K562 (cell line): ENCODE data around the gene KIF26A.

Experiments used
- ESRRB ChIP-seq: fragments of 250-450 bp; sonication (Bioruptor Pico); IDR thresholded peaks from 2 replicates; pipeline ENCODE4 v1.5.0; 2020; ENCODE audit warnings: mild to moderate bottlenecking, moderate library complexity, borderline replicate concordance
- JUN ChIP-seq, 2 experiments: sonication (generic) in 1 of 2; formaldehyde crosslinking in 1 of 2; IDR thresholded peaks; 2 replicates each; pipeline versions ENCODE4 v1.6.1 to v1.8.0; 2012 to 2022; ENCODE audit warnings: borderline replicate concordance in 2 of 2, mild to moderate bottlenecking in 2 of 2, improper control_type of control experiment in 1 of 2, low read depth in 1 of 2, low read length in 1 of 2, missing genetic modification reagents in 1 of 2
- ZNF551 ChIP-seq: fragments of 250-450 bp; sonication (Bioruptor Pico); IDR thresholded peaks from 2 replicates; pipeline ENCODE4 v1.5.0; 2021; ENCODE audit warnings: mild to moderate bottlenecking, moderate library complexity
- TF ChIP-seq, protein P1 (sequence below), 2 experiments: IDR thresholded peaks in 1 of 2; conservative IDR thresholded peaks in 1 of 2; 2 replicates each; pipeline ENCODE4 v1.6.1; 2016; ENCODE audit warnings: low read depth in 2 of 2, mild to moderate bottlenecking in 1 of 2, missing compliant biosample characterization in 1 of 2, missing genetic modification characterization in 1 of 2, moderate library complexity in 1 of 2

DNA sequence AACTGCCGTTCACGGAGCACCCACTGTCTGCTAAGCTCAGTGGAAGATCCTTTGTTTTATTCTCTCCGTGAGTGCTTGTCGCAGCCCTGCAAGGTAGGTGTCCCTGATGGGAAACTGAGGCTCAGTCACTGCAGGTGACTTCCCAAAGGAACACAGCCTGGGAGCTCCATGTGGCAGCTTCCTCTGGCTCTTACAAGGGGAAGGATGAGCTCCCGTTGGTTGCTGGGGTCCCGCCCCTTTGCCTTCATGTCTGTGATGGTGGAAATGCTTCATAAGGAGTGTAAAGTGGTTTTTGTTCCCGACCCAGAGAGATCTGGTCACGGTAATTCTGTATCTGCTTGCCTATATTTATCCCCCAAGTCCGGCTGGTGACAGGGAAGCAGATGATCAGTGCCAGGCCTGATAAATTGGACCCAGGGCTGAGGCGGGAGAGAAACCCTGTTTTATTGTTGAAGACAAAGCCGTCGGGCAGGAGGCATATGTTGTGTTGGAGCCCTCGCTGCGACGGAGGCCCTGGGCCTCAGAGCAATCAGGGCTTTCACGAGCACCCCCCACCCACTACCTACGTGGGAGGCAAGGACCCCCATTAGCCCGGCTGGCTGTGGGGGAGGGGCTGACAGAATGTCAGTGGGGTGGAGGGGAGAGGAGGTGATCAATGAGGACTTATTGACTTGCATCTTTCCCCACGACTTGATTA, 91.9 kb downstream of the KIF26A start:
- no peak for TF ChIP-seq JUN (IDR thresholded peaks at IDR 0.05; ENCODE audit: borderline replicate concordance, low read depth, low read length)
- TF ChIP-seq JUN (CRISPR knock-in tag; IDR thresholded peaks at IDR 0.05; ENCODE audit: borderline replicate concordance), result no peak
- no peak for TF ChIP-seq ESRRB (CRISPR knock-in tag)
- TF ChIP-seq, protein P1, sequence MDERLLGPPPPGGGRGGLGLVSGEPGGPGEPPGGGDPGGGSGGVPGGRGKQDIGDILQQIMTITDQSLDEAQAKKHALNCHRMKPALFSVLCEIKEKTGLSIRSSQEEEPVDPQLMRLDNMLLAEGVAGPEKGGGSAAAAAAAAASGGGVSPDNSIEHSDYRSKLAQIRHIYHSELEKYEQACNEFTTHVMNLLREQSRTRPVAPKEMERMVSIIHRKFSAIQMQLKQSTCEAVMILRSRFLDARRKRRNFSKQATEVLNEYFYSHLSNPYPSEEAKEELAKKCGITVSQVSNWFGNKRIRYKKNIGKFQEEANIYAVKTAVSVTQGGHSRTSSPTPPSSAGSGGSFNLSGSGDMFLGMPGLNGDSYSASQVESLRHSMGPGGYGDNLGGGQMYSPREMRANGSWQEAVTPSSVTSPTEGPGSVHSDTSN (CRISPR knock-in tag; IDR thresholded peaks at IDR 0.05; ENCODE audit: low read depth), result no peak
- TF ChIP-seq, protein P1 (tag; conservative IDR thresholded peaks at IDR 0.05; ENCODE audit: low read depth), result no peak
- no peak for TF ChIP-seq ZNF551 (CRISPR knock-in tag)
